ENCODE measurements around the gene GLIS1.
"Not testable (repeated sequence)": the region's sequence is repeated elsewhere in the genome, so short reads cannot be mapped to it uniquely, and the experiment has no call there.

Gene GLIS1

GRCh38 chr1:53654216-53655210, 84.5 kb downstream of the GLIS1 start:
- peak; percentile 39 for DNase-seq (ENCODE audit: low read depth)

- DNase-seq (ENCODE audit: low read depth) = no peak
These were observed 85.3 kb downstream of the GLIS1 start for GRCh38 chr1:53653631-53654030.

GRCh38 chr1:53653200-53653575, 85.8 kb downstream of the GLIS1 start:
- DNase-seq (ENCODE audit: low read depth) = no peak

- DNase-seq (ENCODE audit: low read depth) = no peak
These were observed 86.3 kb downstream of the GLIS1 start for GRCh38 chr1:53652441-53653199.

- DNase-seq (ENCODE audit: low read depth) = no peak
These were observed 87.6 kb downstream of the GLIS1 start for GRCh38 chr1:53651356-53651755.

GRCh38 chr1:53648516-53648915, 90.4 kb downstream of the GLIS1 start:
- DNase-seq (ENCODE audit: low read depth) = no peak

- not testable (repeated sequence) for DNase-seq (ENCODE audit: low read depth)
These were observed 91.0 kb downstream of the GLIS1 start for GRCh38 chr1:53647915-53648314.

- DNase-seq (ENCODE audit: low read depth) = no peak
These were observed 92.2 kb downstream of the GLIS1 start for GRCh38 chr1:53646732-53647131.

GRCh38 chr1:53645690-53646078, 93.3 kb downstream of the GLIS1 start:
- no peak for DNase-seq (ENCODE audit: low read depth)

GRCh38 chr1:53644909-53645689, 93.9 kb downstream of the GLIS1 start:
- DNase-seq (ENCODE audit: low read depth) = no peak

GRCh38 chr1:53644496-53644895, 94.5 kb downstream of the GLIS1 start:
- DNase-seq (ENCODE audit: low read depth) = no peak

GRCh38 chr1:53643881-53644390, 95.0 kb downstream of the GLIS1 start:
- DNase-seq (ENCODE audit: low read depth) = no peak

- DNase-seq (ENCODE audit: low read depth) = no peak
These were observed 95.7 kb downstream of the GLIS1 start for GRCh38 chr1:53643041-53643880.

GRCh38 chr1:53642607-53643006, 96.4 kb downstream of the GLIS1 start:
- no peak for DNase-seq (ENCODE audit: low read depth)

GRCh38 chr1:53642215-53642555, 96.8 kb downstream of the GLIS1 start:
- DNase-seq (ENCODE audit: low read depth) = no peak

- no peak for DNase-seq (ENCODE audit: low read depth)
These were observed 97.3 kb downstream of the GLIS1 start for GRCh38 chr1:53641481-53642214.

GRCh38 chr1:53640701-53641075, 98.3 kb downstream of the GLIS1 start:
- DNase-seq (ENCODE audit: low read depth) = no peak

GRCh38 chr1:53639996-53640700, 98.8 kb downstream of the GLIS1 start:
- no peak for DNase-seq (ENCODE audit: low read depth)

GRCh38 chr1:53639251-53639763, 99.7 kb downstream of the GLIS1 start:
- no peak for DNase-seq (ENCODE audit: low read depth)
